NB4 (cell line): Measurements from ENCODE around the gene LCORL.

Experiments
- CTCF ChIP-seq: IDR thresholded peaks from one replicate; pipeline ENCODE4 v1.5.1; 2012; ENCODE audit warnings: low read depth, low read length
- MYC ChIP-seq: IDR thresholded peaks from 2 replicates; pipeline ENCODE4 v1.6.1; 2011; ENCODE audit warnings: low read depth, low read length
- POLR2A ChIP-seq: IDR thresholded peaks from 2 replicates; pipeline ENCODE4 v1.6.1; 2011; ENCODE audit warnings: mild to moderate bottlenecking; ENCODE audit not compliant: insufficient read length; ENCODE audit errors: extremely low read depth

DNA sequence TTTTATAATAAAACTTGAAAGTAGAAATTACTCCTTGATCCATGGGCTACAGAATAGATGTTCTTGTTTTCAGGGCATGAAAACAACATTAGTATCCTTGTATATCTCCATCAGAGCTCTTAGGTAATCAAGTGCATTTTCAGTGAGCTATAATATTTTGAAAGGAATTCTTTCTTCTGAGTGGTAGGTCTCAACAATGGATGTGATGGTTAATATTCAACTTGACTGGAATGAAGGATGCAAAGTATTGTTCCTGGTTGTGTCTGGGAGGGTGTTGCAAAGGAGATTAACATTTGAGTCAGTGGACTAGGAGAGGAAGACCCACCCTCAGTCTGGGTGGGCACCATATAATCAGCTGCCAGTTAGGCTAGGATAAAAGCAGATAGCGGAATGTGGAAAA is 100.1 kb downstream of the LCORL start:
- no peak for TF ChIP-seq CTCF
- no peak for TF ChIP-seq POLR2A
- TF ChIP-seq MYC: no peak
